SU-DHL-6 (cell line): Measurements from ENCODE around the gene CYB5R3.

Source experiments
- EZH2phosphoT487 ChIP-seq: fragments of 200-600 bp; sonication (generic), shearing (Covaris generic); conservative IDR thresholded peaks from 2 replicates; pipeline ENCODE4 v1.6.1; 2018; ENCODE audit warnings: mild to moderate bottlenecking, antibody characterized with exemption, low read length, moderate library complexity, mixed read lengths
- TF ChIP-seq, protein P1 (sequence below): fragments of 200-600 bp; sonication (generic); IDR thresholded peaks from one replicate; pipeline ENCODE4 v1.5.1; 2017; ENCODE audit warnings: antibody characterized with exemption, mild to moderate bottlenecking, low read length, moderate library complexity; ENCODE audit not compliant: insufficient read depth, poor library complexity, severe bottlenecking

DNA sequence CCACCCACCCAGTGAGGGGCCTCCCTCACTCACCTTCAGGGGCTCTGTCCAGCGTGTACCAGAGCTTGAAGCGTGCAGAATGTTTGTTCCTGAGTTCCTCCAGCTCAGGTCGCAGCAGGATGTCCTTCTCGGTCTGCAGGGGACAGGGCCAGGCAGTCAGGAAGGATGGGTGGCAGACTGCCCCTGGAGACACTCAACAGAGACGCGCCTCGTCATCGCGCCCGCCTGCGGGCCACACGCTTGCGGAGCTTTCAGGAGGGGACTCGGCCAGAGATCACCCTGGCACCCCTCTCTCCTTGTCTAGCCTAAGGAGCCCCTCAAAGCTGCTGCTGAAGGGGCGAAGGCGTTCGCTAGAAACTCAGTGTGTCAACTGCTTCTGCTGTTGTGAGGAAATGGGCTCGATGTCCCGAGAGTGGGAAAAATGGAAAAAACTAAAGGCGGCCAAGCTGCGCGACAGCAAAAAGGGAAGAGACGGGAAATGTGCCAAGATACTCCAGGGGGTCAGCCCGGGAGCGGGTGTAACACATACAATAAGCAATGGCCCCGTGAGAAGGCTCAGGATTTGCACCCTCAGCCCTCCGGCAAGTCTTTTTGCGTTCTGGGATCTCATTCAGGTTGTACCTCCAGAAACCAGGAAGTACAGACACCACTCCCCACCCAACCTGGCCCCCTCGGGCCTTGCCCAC, 25.3 kb downstream of the CYB5R3 start:
- TF ChIP-seq, protein P1, sequence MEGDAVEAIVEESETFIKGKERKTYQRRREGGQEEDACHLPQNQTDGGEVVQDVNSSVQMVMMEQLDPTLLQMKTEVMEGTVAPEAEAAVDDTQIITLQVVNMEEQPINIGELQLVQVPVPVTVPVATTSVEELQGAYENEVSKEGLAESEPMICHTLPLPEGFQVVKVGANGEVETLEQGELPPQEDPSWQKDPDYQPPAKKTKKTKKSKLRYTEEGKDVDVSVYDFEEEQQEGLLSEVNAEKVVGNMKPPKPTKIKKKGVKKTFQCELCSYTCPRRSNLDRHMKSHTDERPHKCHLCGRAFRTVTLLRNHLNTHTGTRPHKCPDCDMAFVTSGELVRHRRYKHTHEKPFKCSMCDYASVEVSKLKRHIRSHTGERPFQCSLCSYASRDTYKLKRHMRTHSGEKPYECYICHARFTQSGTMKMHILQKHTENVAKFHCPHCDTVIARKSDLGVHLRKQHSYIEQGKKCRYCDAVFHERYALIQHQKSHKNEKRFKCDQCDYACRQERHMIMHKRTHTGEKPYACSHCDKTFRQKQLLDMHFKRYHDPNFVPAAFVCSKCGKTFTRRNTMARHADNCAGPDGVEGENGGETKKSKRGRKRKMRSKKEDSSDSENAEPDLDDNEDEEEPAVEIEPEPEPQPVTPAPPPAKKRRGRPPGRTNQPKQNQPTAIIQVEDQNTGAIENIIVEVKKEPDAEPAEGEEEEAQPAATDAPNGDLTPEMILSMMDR, result no peak
- no peak for TF ChIP-seq EZH2phosphoT487
